GM10266 (cell line): Measurements from ENCODE around the gene SMARCD3.

Source experiments
- DNase-seq: peaks from one replicate; pipeline ENCODE4 v3.0.0; 2012; ENCODE audit errors: extremely low spot score
- CTCF ChIP-seq: IDR thresholded peaks from 2 replicates; pipeline ENCODE4 v1.5.1; 2012; ENCODE audit warnings: mild to moderate bottlenecking, low read depth; ENCODE audit not compliant: control insufficient read depth, insufficient read depth; ENCODE audit errors: missing control alignments

Gene SMARCD3

DNA sequence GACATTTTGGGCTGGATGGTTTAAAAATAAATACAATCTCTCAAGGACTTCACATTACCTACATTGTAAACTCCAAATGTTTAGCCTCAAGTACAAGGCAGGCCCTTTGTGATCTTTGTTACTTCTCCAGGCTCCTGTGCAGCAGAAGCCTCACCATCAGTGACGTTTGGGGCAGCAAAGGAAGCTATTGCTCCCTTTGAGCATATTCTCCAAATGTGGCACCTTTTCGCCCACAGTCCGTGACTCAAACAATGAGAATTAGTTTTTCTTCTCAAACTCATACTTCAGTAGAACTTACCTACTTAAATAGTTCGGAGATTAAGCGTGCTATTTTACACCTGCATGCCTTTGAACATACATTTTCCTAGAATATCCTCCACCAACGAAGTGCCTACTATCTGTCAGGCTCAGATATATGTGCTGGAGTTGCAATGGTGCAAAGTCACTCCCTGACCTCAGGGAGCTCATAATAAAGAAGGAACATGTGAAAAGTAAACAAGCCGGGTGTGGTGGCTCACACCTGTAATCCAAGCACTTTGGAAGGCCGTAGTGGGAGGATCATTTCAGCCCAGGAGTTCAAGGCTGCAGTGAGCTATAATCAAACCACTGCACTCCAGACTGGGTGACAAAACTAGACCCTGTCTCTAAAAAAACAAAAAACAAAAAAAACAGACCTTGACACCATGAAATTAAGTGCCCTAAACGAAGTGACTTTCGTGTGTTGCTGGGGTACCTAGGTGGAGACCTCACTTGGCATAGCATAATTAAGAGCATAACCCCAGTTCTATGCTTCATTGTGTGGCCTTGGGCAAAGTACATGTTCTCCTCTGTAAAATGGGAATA lies 20.2 kb downstream of the SMARCD3 start:
- DNase-seq, result no peak
- TF ChIP-seq CTCF, result no peak

- no peak for TF ChIP-seq CTCF
- peak; percentile 95 for DNase-seq
These were observed 21.4 kb downstream of the SMARCD3 start, which contains the start of gene ABCF2 for GRCh38 chr7:151226875-151227782. Gene ABCF2 (minus strand): TSS chr7:151227205. CDS start chr7:151226458, 747 bp downstream.

DNA sequence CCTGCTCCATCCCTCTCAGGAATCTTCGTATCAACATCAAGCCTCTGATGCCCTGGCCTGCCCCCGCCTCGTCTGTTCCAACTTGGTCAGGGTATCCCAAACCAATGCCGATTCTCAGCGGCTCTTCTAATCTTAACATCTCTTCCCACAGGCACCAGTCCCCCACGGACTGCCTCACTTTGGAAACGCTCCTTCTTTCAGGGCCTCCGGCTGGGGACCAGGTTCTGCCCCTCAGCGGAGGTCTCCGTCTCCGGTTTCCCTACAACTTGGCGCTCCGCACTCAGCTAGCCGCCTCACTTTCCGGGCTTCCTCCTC lies 22.0 kb downstream of the SMARCD3 start:
- DNase-seq, result no peak
- no peak for TF ChIP-seq CTCF

DNA sequence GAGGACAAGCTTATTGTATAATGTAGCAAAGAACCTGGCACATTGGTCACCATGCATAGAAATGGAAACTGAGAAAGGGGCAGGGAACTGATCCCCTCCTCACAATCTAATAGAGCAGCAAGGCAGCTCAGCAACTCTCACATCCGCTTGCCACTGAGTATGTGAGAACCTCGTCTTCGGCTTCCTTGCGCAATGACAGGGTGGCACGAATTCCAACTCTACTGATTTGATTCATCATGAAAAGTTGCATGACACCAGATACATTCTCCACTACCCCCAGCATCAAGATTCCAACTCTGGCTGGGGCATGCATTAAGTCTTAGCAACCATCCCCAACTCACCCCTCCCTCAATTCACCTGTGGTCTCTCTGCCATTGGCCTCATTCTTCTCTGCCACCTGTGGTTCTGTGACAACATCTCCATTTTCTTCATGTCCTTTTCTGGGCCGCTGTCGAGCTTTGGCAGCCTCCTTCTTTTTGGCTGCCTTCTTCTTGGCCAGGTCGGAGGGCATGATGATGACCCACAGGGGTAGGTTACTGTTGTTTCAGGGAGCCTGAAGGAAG lies 22.5 kb downstream of the SMARCD3 start:
- no peak for TF ChIP-seq CTCF
- DNase-seq, result no peak

DNA sequence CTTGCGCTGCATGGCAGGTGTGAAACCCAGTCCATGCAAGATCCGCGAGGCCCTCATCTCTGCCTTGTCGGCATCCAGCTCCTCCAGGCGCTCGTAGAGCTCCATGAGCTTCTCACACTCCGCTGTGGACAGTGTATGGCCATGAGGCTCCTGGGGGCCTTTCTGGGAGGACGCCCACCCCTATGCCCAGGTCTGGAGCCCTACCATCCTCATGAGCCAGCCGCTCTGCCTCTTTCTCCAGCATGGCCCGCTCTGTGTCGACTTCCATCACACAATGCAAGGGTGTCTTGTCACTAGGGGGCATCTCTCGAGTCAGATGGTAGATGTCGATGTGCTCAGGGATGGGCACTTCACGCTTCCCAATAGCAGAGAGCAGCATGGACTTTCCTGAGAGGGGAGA lies 24.8 kb downstream of the SMARCD3 start:
- no peak for DNase-seq
- TF ChIP-seq CTCF, result no peak

- no peak for DNase-seq
These were observed 30.3 kb downstream of the SMARCD3 start for GRCh38 chr7:151218170-151218569.

More at GRCh38 chr7:151218170-151218569, 30.3 kb downstream of the SMARCD3 start:
- no peak for TF ChIP-seq CTCF
